OCI-LY7 (cell line): ENCODE results near the gene BNIP3. TPM values are rescaled to one million over a fixed set of nuclear protein-coding genes. Genes with fewer than 3 reads are reported as not detected.
A peak's percentile ranks its signal among the peaks of the same experiment; 100 is the strongest.

ENCODE experiments used
- BruUV-seq: library from RNA; stranded (reverse); fragments of 400-500 nt; replicated peaks from 2 replicates; lab custom pipeline; 2021; lab: Mats Ljungman, UMichigan
- CTCF ChIA-PET: fragments of 300-600 bp; sonication (Branson Sonifier 250); formaldehyde crosslinking; loops from one replicate; lab custom pipeline; 2022; ENCODE audit warnings: antibody characterized with exemption; ENCODE audit not compliant: unreplicated experiment; lab: Charles Lee
- POLR2A ChIA-PET: fragments of 300-600 bp; sonication (Branson Sonifier 250); formaldehyde crosslinking; loops from one replicate; lab custom pipeline; 2022; ENCODE audit warnings: antibody characterized with exemption; lab: Charles Lee
- DNase-seq: peaks from one replicate; pipeline ENCODE4 v3.0.0-alpha.2; 2015; ENCODE audit warnings: low spot score
- H2AFZ ChIP-seq: fragments of 200-600 bp; sonication (generic), shearing (Covaris generic); 2 replicates; pipeline ENCODE4 v1.6.1; 2014; ENCODE audit warnings: mild to moderate bottlenecking, antibody characterized with exemption, low read length, moderate library complexity
- H3K27ac ChIP-seq: fragments of 200-600 bp; sonication (generic); 2 replicates; pipeline ENCODE4 v1.5.1; 2014; ENCODE audit warnings: mixed run types, low read depth, mild to moderate bottlenecking, moderate library complexity, low read length, inconsistent platforms; ENCODE audit not compliant: poor library complexity, severe bottlenecking
- H3K36me3 ChIP-seq: fragments of 200-600 bp; sonication (generic); 2 replicates; pipeline ENCODE4 v1.6.1; 2014; ENCODE audit warnings: mild to moderate bottlenecking, antibody characterized with exemption, low read length, moderate library complexity, mixed read lengths; ENCODE audit not compliant: insufficient read depth
- H3K4me1 ChIP-seq: fragments of 200-600 bp; sonication (generic); 2 replicates; pipeline ENCODE4 v1.5.1; 2014; ENCODE audit warnings: mild to moderate bottlenecking, low read length; ENCODE audit not compliant: insufficient read depth, poor library complexity, severe bottlenecking
- H3K4me2 ChIP-seq: fragments of 200-600 bp; sonication (generic); 2 replicates; pipeline ENCODE4 v1.6.1; 2014; ENCODE audit warnings: mild to moderate bottlenecking, low read length
- H3K4me3 ChIP-seq: fragments of 200-600 bp; sonication (generic); 2 replicates; pipeline ENCODE4 v1.5.1; 2014; ENCODE audit warnings: mild to moderate bottlenecking, low read depth, low read length; ENCODE audit not compliant: poor library complexity, severe bottlenecking
- H3K79me2 ChIP-seq: fragments of 200-600 bp; sonication (generic); 2 replicates; pipeline ENCODE4 v1.6.1; 2016; ENCODE audit warnings: low read depth, mild to moderate bottlenecking, low read length, moderate library complexity, mixed read lengths; ENCODE audit not compliant: insufficient read depth
- H3K9me2 ChIP-seq: fragments of 200-600 bp; sonication (generic); 2 replicates; pipeline ENCODE4 v1.6.1; 2016; ENCODE audit warnings: mild to moderate bottlenecking, low read length, mixed read lengths; ENCODE audit not compliant: insufficient read depth
- H3K9me3 ChIP-seq: fragments of 200-600 bp; sonication (generic); 2 replicates; pipeline ENCODE4 v1.6.1; 2014; ENCODE audit warnings: mild to moderate bottlenecking, mixed run types, low read length, mixed read lengths
- H4K20me1 ChIP-seq: fragments of 200-600 bp; sonication (generic); 2 replicates; pipeline ENCODE4 v1.6.1; 2014; ENCODE audit warnings: mild to moderate bottlenecking, antibody characterized with exemption, low read length, moderate library complexity, mixed read lengths; ENCODE audit not compliant: insufficient read depth
- EZH2phosphoT487 ChIP-seq: fragments of 200-600 bp; sonication (generic); IDR thresholded peaks from 2 replicates; pipeline ENCODE4 v1.6.1; 2018; ENCODE audit warnings: low read depth, borderline replicate concordance, mild to moderate bottlenecking, mixed run types, antibody characterized with exemption, low read length, moderate library complexity, mixed read lengths
- intact Hi-C: fragments of 100-400 bp; cut with micrococcal nuclease; formaldehyde crosslinking; loops from one replicate; pipeline ENCODE4 v1.10.0; 2022; ENCODE audit not compliant: unreplicated experiment
- total RNA-seq, 2 experiments: library from RNA; depleted of rRNA in 1 of 2; stranded (reverse); fragments of >200 nt in 1 of 2; shearing (Covaris generic) in 1 of 2; gene quantifications; 2 replicates each; pipeline ENCODE4 v1.2.3, GENCODE V29; 2014 to 2022
- TF ChIP-seq, protein P1 (sequence below): fragments of 200-600 bp; sonication (generic); conservative IDR thresholded peaks from 2 replicates; pipeline ENCODE4 v1.5.1; 2014; ENCODE audit warnings: mild to moderate bottlenecking, antibody characterized with exemption, low read length, moderate library complexity, mixed read lengths

The BNIP3 gene
- total RNA-seq, 2 experiments from 2014 or later = 60.1 to 99.8 TPM

DNA sequence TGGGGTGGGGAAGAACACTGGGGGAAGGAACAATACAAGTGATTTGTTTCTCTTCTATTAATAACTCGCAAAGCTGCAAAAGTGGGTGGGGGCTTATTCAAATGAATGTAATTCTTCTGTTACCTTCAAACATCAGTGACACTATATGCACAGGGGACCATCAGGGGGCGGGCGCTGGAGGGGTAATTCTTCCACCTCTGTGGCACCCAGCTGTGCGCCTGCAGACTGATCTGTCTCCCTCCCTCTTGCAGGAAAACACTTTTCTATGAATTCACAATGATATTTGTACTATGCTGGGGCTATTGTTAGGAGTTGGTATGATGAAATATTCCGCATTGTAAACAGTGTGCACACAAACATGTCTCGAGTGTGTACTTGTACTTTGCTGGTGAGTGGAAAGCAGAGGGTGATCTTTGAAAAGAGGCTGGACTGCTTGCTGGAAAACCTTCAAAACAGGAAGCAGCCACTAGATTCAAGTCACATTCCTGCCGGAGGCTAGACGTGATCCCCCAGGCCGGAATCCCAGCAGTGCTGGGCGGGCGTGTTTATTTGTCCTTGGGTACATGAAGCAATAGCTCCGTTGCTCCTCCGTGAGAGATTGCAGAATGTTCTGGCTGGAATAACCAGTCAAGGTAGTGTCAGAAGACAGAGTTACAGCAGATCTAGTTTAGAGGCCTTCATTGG is 15.8 kb upstream of the BNIP3 start:
- intact Hi-C loops = no loop called here
- CTCF ChIA-PET = no interaction called here
- peak overlapping the region; percentile 7 for H3K4me3 ChIP-seq
- no peaks in the 10 kb centered on the region for H4K20me1 ChIP-seq
- POLR2A ChIA-PET = no interaction called here
- H3K36me3 ChIP-seq = no peaks in the 10 kb centered on the region
- no peak overlapping the region for H3K27ac ChIP-seq
- no peak for TF ChIP-seq EZH2phosphoT487
- TF ChIP-seq, protein P1, sequence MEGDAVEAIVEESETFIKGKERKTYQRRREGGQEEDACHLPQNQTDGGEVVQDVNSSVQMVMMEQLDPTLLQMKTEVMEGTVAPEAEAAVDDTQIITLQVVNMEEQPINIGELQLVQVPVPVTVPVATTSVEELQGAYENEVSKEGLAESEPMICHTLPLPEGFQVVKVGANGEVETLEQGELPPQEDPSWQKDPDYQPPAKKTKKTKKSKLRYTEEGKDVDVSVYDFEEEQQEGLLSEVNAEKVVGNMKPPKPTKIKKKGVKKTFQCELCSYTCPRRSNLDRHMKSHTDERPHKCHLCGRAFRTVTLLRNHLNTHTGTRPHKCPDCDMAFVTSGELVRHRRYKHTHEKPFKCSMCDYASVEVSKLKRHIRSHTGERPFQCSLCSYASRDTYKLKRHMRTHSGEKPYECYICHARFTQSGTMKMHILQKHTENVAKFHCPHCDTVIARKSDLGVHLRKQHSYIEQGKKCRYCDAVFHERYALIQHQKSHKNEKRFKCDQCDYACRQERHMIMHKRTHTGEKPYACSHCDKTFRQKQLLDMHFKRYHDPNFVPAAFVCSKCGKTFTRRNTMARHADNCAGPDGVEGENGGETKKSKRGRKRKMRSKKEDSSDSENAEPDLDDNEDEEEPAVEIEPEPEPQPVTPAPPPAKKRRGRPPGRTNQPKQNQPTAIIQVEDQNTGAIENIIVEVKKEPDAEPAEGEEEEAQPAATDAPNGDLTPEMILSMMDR = no peak
- H3K4me2 ChIP-seq = peak overlapping the region; percentile 48
- no peaks in the 10 kb centered on the region for H3K79me2 ChIP-seq
- peak; percentile 17 for DNase-seq
- BruUV-seq = no TSS peak
- H3K9me3 ChIP-seq = no peaks in the 10 kb centered on the region
- no peaks in the 10 kb centered on the region for H3K9me2 ChIP-seq
- peaks cover 12% of the 10 kb centered on the region for H3K4me1 ChIP-seq
- H2AFZ ChIP-seq = peak overlapping the region; percentile 39; the same call in 1 of the 2 replicates

DNA sequence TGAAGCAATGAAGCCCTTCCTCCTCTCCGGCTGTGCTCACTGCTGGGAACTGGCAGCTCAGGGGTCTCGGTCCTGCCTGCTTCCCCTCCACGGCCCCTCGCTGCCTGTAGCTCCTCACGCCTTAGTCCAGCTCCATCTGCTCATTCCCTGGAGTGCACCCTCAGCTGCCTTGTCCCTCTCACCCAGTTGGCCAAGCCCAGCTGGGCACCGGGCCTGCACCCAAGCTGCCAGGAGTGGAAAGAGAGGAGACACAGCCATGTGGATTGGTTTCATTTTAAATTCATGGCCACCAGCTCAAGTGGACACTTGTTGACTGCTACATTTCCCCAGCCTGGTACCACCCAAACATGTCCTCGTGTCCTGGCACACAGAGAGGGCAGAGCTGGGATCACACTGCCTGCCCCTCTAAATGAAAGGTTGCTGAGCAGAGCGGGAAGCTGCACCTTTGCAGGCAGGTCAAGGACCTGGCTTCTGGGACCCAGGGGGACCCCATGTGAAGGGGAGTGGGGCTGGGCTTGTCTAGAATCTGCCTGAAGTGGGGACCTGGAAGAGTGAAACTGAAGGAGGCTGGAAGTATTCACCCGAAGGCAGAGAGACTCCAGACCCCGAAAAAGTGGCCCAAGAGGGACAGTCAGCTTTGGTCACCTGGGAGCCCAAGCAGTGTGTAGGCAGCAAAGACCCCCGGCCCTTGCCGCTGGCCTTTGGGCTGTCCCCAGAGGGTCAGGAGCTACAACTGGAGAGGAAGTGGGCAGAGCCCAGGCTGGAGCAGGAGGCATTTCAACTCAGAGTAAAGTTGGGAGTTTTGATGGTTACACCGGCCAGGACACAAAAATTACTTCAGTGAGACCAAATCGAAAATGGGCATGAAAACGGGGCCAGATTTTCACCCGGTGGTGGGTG is 15.0 kb upstream of the BNIP3 start:
- TF ChIP-seq EZH2phosphoT487 = no peak
- TF ChIP-seq, protein P1 = no peak
- intact Hi-C loops = no loop called here
- no peak for DNase-seq

More for the DNA sequence above, 15.0 kb upstream of the BNIP3 start:
- Histone ChIP-seq H4K20me1 (no peaks in the 10 kb centered on the region), H3K9me2 (no peaks in the 10 kb centered on the region), H3K79me2 (no peaks in the 10 kb centered on the region), H3K36me3 (no peaks in the 10 kb centered on the region), H3K9me3 (no peaks in the 10 kb centered on the region), H2AFZ (peak overlapping the region; percentile 39; the same call in 1 of the 2 replicates), H3K27ac (no peak overlapping the region), H3K4me2 (peak overlapping the region; percentile 48; the same call in 1 of the 2 replicates), H3K4me3 (no peak overlapping the region), H3K4me1 (peaks cover 12% of the 10 kb centered on the region)
- CTCF ChIA-PET = no interaction called here
- no TSS peak for BruUV-seq
- POLR2A ChIA-PET = interaction anchor here (0.6 kb wide), 1 partner anchor 97 kb away, joined by 3 read pairs; no protein-coding TSS in a partner anchor
